ENCODE data around the gene SUPT3H. TPM values are rescaled to one million over a fixed set of nuclear protein-coding genes. Genes with fewer than 3 reads are reported as not detected.

The SUPT3H gene
- total RNA-seq, 1 donor from 2014 or later, result 13.3 TPM

- Mint-ChIP-seq H3K27ac (ENCODE audit: unreplicated experiment) (no peak overlapping the region), H3K4me1 (ENCODE audit: low read depth) (peaks cover 3% of the 10 kb centered on the region), H3K27me3 (ENCODE audit: low read depth) (no peaks in the 10 kb centered on the region), H3K36me3 (ENCODE audit: low read depth) (no peaks in the 10 kb centered on the region), H3K9me3 (ENCODE audit: low read depth) (no peaks in the 10 kb centered on the region), H3K4me3 (ENCODE audit: unreplicated experiment) (no peak overlapping the region)
- TF ChIP-seq CTCF (IDR thresholded peaks at IDR 0.05), result no peak
- no peak for DNase-seq (ENCODE audit: low spot score)
These were observed 374.3 kb downstream of the SUPT3H start for GRCh38 chr6:45003387-45003786.

GRCh38 chr6:45002390-45003105, 375.2 kb downstream of the SUPT3H start:
- H3K4me3 Mint-ChIP-seq (ENCODE audit: unreplicated experiment), result no peak overlapping the region
- peaks cover 3% of the 10 kb centered on the region for H3K4me1 Mint-ChIP-seq (ENCODE audit: low read depth)
- no peak overlapping the region for H3K27ac Mint-ChIP-seq (ENCODE audit: unreplicated experiment)
- no peaks in the 10 kb centered on the region for H3K36me3 Mint-ChIP-seq (ENCODE audit: low read depth)
- H3K9me3 Mint-ChIP-seq (ENCODE audit: low read depth), result no peaks in the 10 kb centered on the region
- no peaks in the 10 kb centered on the region for H3K27me3 Mint-ChIP-seq (ENCODE audit: low read depth)
- no peak for DNase-seq (ENCODE audit: low spot score)
- no peak for TF ChIP-seq CTCF (IDR thresholded peaks at IDR 0.05)

- no peak overlapping the region for H3K4me3 Mint-ChIP-seq (ENCODE audit: unreplicated experiment)
- no peaks in the 10 kb centered on the region for H3K36me3 Mint-ChIP-seq (ENCODE audit: low read depth)
- no peak for TF ChIP-seq CTCF (IDR thresholded peaks at IDR 0.05)
- no peak for DNase-seq (ENCODE audit: low spot score)
- H3K4me1 Mint-ChIP-seq (ENCODE audit: low read depth), result peaks cover 3% of the 10 kb centered on the region
- no peaks in the 10 kb centered on the region for H3K9me3 Mint-ChIP-seq (ENCODE audit: low read depth)
- H3K27me3 Mint-ChIP-seq (ENCODE audit: low read depth), result no peaks in the 10 kb centered on the region
- no peak overlapping the region for H3K27ac Mint-ChIP-seq (ENCODE audit: unreplicated experiment)
These were observed 376.1 kb downstream of the SUPT3H start for GRCh38 chr6:45001663-45002062.

GRCh38 chr6:45000833-45001232, 376.9 kb downstream of the SUPT3H start:
- no peak for DNase-seq (ENCODE audit: low spot score)
- no peak overlapping the region for H3K27ac Mint-ChIP-seq (ENCODE audit: unreplicated experiment)
- peaks cover 3% of the 10 kb centered on the region for H3K4me1 Mint-ChIP-seq (ENCODE audit: low read depth)
- no peaks in the 10 kb centered on the region for H3K27me3 Mint-ChIP-seq (ENCODE audit: low read depth)
- H3K9me3 Mint-ChIP-seq (ENCODE audit: low read depth), result no peaks in the 10 kb centered on the region
- TF ChIP-seq CTCF (IDR thresholded peaks at IDR 0.05), result no peak
- no peaks in the 10 kb centered on the region for H3K36me3 Mint-ChIP-seq (ENCODE audit: low read depth)
- H3K4me3 Mint-ChIP-seq (ENCODE audit: unreplicated experiment), result no peak overlapping the region

GRCh38 chr6:44999066-44999465, 378.7 kb downstream of the SUPT3H start:
- Mint-ChIP-seq H3K4me1 (ENCODE audit: low read depth) (peaks cover 3% of the 10 kb centered on the region), H3K27me3 (ENCODE audit: low read depth) (no peaks in the 10 kb centered on the region), H3K36me3 (ENCODE audit: low read depth) (no peaks in the 10 kb centered on the region), H3K4me3 (ENCODE audit: unreplicated experiment) (no peak overlapping the region), H3K9me3 (ENCODE audit: low read depth) (no peaks in the 10 kb centered on the region), H3K27ac (ENCODE audit: unreplicated experiment) (no peak overlapping the region)
- TF ChIP-seq CTCF (IDR thresholded peaks at IDR 0.05), result no peak
- DNase-seq (ENCODE audit: low spot score), result no peak

Measured in chondrocyte (in vitro differentiated cells).